Astrocyte of the hippocampus (primary cell): Measurements from ENCODE around the gene SYPL2.
A peak's percentile ranks its signal among the peaks of the same experiment; 100 is the strongest.

Experiments
- DNase-seq: peaks from one replicate; pipeline ENCODE4 v3.0.0; 2011; ENCODE audit warnings: low read depth, low spot score

Gene SYPL2

GRCh38 chr1:109514846-109515245 lies 48.5 kb downstream of the SYPL2 start:
- DNase-seq: no peak

DNA sequence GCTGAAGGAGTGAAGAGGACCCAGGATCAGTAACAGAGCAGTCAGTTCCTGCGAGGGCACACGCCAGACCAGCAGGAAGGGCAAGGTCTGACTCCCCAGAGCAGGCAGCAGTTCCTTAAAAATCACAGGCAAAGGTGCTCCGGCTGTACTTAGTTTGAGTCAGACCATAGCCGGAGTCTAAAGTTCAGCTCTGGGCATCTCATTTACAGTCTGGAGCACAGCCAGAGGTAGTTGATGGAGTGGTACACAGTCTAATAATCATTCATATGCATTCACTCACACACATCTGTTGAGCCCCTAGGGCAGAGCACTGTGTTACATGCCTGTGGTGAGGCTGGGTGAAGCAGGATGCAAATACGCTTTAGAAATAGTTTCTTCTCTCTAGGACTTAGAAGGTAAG lies 50.5 kb downstream of the SYPL2 start:
- peak; percentile 32 for DNase-seq

DNA sequence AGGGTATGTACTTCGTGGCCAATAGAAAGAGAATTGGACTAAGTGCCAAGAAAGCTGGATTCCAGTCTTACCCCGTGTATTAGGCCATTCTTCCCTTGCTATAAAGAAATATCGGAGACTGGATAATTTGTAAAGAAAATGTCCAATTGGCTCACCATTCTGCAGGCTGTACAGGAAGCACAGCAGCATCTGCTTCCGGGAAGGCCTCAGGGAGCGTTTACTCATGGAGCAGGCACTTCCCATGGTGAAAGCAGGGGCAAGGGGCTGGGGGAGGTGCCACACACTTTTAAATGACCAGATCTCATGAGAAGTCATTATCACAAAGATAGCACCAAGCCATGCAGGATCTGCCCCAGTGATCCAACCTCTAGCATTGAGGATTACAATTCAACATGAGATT lies 51.0 kb downstream of the SYPL2 start:
- DNase-seq: no peak

DNA sequence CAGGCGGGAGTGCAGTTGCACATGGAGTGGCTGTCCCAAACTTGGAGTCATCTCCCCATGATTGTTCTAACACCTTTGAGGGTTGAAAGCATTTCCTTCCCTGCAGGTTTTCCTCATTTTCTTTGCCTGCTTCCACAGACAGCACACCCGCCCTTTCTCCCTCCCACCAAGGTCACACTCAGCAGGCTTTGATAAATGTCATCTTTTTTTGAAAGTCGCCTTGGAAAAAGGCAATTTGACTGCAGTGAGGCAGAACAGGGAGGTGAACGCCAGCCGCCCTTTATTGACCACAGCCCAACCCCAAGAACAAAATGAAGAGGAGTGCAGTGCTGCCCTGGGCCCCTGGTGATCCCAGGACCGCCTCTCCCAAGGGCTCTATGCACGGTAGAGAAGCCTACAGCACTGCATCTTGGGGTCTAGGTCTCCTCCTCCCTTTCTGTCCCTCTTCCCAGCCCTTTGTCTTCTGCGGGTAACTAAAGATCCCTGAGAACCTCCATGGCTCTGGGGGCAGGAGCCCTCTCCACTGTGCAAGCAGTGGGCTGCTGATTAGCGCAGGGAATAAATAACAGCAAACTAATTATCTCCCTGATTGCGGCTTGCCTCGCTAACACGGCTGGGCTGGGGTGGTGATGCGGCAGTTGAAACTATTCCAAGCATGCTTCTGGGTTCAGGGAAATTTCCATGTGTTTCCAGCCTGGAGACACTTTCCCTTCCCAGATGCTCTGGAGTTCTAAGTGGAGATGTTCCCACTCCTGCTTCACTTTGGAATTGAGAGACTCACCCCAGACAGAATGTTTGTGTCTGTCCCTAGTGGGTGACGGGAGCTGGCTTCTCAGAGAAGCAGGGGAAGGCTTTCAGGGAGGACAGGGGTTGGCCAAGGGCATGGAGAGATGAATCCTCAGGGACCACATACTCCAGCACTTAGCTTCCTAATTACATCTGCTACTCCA lies 54.9 kb downstream of the SYPL2 start:
- DNase-seq: no peak

- no peak for DNase-seq
These were observed 55.7 kb downstream of the SYPL2 start for GRCh38 chr1:109522026-109522425.

- DNase-seq: no peak
These were observed 57.4 kb downstream of the SYPL2 start for GRCh38 chr1:109523706-109524105.

DNA sequence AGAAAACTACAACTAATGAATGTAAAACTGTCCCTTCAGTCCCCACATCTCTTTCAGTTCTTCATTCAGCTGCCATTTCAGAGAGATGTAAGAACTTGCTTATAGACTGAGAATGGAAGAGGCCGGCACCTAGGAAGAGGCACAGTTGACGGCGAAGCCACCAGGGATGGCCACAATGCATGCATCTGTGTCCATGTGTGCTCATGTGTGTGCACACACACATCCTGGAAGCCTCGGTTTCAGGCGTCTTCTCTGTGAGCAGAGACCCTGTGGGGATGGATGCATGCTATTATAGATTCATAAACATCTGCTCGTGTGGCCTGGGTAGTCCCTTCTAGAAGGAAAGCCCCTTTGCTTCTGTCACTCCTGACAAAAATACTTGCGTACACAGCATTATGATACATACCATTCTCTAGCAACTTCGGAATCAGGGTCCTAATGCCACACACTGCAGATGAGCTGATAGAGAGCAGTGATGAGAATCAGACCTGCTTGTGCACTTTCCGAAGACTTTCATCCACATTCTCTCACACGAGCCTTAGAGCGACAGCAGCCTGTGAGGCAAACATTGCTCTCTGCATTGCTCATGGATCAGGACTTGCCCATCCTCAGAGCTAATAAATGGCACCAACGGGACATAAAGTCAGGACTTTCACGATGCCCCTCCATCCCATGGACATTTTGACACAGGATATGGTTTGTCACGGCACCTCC lies 60.9 kb downstream of the SYPL2 start:
- no peak for DNase-seq

- no peak for DNase-seq
These were observed 61.7 kb downstream of the SYPL2 start for GRCh38 chr1:109527846-109528695.

DNA sequence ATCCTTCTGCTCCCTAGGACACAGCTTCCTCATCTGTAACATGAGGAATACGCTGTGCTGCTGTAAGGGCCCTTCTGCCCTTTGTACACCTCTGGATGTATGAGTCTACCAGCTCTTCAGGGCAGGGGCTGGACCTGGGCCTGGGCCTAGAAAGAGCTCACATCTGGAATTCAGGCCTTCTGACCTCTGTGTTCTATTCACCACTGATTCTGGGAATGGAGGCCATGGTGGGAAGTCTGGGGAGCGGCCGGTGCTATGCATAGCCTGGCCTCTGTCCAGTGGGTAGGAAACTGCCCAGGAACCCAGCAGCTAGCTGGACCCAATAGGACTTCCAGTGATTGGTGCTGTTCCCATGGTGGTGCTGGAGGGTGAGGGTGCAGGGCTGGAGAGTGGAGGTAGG lies 62.4 kb downstream of the SYPL2 start:
- no peak for DNase-seq

GRCh38 chr1:109529881-109530456 lies 63.6 kb downstream of the SYPL2 start:
- no peak for DNase-seq

DNA sequence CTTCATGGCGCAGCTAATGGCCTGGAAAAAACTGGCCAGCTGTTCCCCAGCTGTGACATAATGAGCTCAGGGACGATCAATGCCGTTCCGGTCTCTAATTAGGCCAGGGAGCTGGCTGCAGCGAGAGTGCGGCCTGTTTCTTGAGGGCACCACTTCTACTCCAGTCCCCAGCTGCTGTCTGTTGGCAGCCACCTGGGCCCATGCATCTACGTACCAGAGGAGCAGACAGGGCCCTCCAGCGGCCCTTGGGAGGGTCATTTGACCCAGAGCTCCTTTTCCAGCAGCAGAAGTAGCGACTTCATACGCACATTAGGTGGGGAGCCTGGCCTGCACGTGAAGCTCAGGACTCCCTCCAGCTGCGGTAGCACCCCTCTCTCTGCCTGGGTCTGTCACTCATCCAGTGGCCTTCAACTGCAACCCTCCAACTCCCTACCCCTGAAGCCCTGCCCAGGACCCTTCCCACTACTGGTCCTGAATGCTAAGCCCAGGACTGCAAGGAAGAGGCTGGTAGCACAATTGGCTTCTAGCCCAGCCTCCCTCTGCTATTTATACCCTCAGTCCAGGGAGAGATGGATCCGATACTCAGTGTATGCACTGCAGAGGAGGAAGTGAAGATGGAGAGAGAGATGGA lies 64.2 kb downstream of the SYPL2 start:
- DNase-seq: no peak

DNA sequence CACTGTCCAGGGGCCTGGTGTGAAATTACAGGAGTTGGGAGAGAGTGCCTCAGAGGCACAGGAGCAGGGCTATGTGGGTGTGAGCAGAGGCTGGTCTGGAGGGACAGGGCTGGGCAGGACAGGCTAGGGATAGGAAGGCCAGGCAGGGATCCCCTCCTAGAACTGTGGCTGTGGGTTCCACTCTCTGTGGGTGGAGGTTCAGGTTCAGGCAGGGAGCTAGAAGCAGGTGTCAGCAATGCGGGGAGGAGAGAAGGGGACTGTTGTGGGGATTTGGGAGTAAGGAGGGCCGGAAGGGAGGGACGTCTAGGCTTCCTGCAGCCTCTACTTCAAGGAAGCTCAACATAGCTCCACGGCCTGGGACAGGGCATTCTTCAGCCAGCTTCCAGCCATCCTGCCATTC lies 65.0 kb downstream of the SYPL2 start:
- no peak for DNase-seq
